ENCODE measurements around the gene RNASE12.
"Not testable (repeated sequence)": the region's sequence is repeated elsewhere in the genome, so short reads cannot be mapped to it uniquely, and the experiment has no call there.

Gene RNASE12

DNA sequence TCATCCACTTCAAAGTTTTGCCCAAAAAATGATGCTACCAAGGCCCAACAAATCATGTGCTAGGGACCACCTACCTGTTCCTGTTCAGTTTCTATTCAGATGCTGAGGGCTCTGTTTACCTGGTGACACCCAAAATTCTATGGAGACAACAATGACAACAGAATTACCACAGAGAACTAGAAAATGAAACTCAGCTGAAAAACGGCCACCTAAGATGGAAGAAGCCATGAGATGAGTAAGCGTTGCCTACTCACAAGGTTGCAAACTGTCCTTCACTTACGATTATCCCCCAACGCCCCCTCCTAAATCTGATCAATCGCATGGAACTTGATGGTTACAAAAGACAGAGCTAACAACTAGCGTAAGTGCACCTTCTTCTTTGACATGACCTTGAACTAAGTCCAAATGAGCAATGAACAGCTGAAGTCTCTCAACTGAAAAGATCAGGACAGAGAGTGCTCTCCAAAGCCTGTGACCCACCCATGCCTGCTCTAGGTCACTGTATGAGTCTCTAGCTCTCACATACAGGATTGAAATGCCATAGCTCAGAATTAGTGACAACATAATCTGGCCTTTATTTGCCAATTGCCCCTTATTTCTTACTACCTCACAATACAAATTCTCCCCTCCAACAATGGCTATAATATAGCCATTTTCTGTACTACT, 3.6 kb downstream of the RNASE12 start, which contains the start of gene RNASE11:
Gene RNASE11, minus strand, starts transcription at position 513 of the 666 bp plus-strand sequence.
- no peak for DNase-seq (ENCODE audit: extremely low read depth, low read depth)
- no peak for TF ChIP-seq CTCF (IDR thresholded peaks at IDR 0.05; ENCODE audit: low read depth, low read length)

DNA sequence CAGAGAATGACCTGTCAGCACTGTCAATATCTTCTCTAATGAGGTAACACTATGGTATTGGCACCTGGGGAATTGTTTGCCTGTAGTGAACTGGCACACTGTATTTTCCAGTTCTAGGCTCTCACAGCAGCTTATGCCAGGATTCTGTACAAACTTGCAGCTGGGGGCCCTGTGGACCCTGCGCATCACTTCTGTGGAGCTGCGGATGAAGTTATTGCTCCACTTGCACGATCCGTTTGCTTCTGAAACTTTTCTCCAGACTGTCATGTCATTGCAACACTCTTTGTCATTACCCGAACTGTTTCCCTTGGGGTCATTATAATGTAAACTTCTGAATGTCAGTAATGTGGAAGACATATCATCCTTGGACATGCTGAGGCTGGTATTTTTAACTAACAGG, 7.3 kb downstream of the RNASE12 start:
- no peak for TF ChIP-seq CTCF (IDR thresholded peaks at IDR 0.05; ENCODE audit: low read depth, low read length)
- no peak for DNase-seq (ENCODE audit: extremely low read depth, low read depth)

DNA sequence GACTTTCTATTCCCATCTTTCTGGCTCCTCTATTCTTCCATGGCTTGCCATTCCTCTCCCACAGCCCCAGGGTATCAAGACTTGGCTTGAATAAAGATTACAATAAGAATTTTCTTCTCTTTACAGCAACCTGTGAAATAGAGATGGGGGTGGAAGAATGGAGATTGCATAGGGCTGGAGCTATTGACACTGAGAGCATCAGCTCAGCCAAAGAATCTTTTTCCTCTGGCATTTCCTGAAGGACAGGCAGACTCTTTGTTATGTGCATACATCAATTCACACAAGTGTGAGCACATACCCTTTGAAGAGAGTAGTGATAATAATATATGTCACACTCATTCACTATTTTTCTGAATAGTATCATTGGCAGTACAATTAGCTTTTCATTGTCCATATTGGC, 8.0 kb downstream of the RNASE12 start:
- DNase-seq (ENCODE audit: extremely low read depth, low read depth), result no peak
- TF ChIP-seq CTCF (IDR thresholded peaks at IDR 0.05; ENCODE audit: low read depth, low read length), result no peak

- no peak for TF ChIP-seq CTCF (IDR thresholded peaks at IDR 0.05; ENCODE audit: low read depth, low read length)
- no peak for DNase-seq (ENCODE audit: extremely low read depth, low read depth)
These were observed 10.9 kb downstream of the RNASE12 start for GRCh38 chr14:20580242-20580641.

DNA sequence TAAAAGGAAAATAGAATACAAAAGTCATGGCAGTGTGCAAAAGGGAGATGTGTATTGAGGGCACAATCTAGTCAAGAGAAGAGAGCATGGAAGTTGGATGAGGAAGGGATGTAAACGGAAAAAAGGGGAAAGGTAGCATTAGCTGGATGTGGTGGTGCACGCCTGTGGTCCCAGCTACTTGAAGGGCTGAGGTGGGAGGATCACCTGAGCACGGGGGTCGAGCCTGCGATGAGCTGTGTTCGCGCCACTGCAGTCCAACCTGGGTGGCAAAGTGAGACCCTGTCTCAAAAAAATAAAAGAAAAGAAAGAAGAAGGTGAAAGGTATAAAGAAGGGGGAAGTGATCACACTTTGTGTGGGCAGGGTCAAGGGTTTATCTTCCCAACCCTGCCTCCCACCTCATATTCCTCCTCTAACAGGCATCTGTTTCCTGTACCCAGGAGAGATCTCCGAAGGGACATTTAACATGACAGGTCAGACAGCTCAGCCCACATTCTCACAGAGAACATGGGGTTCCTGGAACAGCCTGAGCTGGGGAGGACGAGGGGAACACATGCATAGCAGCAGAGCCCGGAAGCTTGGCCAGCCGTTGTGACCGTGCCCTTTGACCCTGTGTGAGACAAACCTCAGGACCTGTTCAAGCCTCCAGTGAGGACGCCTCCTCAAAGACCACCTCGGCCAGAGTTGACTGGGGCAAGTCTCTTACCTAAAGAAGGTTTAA, 12.2 kb downstream of the RNASE12 start:
- TF ChIP-seq CTCF (IDR thresholded peaks at IDR 0.05; ENCODE audit: low read depth, low read length), result no peak
- no peak for DNase-seq (ENCODE audit: extremely low read depth, low read depth)

DNA sequence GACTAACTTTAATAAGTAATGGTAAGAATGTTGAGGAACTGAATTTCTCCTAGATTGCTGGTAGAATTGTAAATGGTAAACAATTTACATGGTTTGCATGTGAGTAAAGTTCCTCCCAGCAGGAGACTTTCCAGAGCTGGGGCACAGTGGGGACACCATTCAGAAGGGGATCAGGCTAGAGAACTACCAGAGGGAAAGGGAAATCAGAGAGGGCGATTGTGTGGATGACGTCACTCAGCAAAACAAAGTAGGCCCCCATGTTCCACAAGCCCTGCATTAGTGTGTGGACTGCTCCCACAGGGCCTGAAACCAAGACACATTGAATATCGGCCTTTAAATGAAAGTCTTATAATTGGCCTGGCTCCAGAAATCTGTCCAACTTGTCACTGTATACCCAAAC, 12.9 kb downstream of the RNASE12 start:
- no peak for DNase-seq (ENCODE audit: extremely low read depth, low read depth)
- TF ChIP-seq CTCF (IDR thresholded peaks at IDR 0.05; ENCODE audit: low read depth, low read length), result no peak

DNA sequence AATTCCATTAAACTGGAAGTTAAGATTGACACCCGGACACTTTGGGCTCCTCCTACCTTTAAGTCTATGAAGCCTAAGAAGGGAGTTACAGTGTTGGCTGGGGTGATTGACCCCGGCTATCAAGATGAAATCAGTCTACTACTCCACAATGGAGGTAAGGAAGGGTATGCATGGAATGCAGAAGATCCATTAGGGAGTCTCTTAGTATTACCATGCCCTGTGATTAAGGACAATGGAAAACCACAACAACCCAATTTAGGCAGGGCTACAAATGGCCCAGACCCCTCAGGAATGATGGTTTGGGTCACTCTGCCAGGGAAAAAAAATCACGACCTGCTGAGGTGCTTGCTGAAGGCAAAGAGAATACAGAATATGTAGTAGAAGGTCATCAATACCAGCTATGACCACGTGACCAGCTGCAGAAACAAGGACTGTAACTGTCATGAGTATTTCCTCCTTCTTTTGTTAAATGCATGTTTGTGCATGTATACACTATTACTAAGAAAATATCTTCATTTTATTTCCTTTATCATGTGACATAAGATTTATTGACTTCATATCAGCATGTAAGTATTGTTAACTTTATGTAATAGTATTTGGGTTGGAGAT, 18.7 kb downstream of the RNASE12 start:
- DNase-seq (ENCODE audit: extremely low read depth, low read depth), result not testable (repeated sequence)

DNA sequence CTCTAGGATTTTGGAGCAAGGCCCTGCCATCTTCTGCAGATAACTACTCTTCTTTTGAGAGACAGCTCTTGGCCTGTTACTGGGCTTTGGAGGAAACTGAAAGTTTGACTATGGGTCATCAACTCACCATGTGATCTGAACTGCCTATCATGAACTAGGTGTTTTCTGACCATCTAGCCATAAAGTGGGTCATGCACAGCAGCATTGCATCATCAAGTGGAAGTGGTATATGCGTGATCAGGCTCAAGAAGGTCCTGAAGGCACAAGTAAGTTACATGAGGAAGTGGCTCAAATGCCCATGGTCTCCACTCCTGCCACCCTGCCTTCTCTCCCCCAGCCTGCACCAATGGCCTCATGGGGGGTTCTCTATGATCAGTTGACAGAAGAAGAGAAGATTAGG, 20.5 kb downstream of the RNASE12 start:
- DNase-seq (ENCODE audit: extremely low read depth, low read depth), result not testable (repeated sequence)

DNA sequence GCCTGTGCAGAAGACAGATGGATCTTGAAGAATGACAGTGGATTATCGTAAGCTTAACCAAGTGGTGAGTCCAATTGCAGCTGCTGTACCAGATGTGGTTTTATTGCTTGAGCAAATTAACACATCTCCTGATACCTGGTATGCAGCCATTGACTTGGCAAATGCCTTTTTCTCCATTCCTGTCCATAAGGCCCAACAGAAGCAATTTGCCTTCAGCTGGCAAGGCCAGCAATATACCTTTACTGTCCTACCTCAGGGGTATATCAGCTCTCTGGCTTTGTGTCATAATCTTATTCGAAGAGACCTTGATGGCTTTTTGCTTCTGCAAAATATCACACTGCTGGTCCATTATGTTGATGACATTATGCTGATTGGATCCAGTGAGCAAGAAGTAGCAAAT, 21.3 kb downstream of the RNASE12 start:
- not testable (repeated sequence) for DNase-seq (ENCODE audit: extremely low read depth, low read depth)
